Measurements from ENCODE around the gene NEDD4L.

Gene NEDD4L

DNA sequence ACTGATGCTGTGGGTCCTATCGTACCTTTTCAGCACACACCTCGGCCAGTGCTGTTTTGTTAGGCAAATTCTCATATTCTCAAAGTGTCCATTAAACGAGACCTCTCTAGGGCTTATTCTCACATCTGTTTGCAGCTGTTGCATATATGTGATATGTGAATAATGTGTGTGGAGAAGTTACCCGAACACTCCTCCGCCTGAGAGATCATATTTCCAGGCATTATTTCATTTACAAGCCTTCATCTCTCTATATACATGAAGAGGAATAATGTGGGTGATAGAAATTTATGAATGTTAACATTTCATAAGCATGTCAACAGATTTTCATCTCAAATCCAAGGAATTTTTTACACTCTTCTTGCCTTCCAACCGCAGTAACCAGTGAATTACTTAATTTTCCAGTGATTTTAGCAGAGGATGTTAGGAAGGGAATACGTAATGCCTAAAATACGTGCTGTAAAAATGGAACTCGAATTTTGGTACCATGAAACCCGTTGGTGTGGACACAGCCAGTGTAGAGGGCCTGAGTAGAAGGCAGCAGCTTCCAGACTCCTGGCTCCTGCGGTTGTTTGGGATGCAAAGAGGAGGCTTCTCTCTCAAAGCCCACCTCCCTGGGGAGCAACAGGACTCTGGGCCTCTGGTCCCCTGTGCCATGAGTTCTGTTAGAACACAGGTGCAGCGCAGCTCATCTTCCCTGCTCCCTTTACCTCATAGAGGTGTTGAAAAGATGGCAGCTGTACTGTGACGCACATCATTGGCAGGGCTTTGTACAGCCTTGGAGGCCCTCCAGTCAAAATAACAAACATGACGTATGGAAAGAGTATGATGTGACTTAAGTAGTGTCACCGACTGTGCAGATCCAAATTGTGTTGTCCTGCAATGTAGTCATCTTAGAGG lies 280.1 kb downstream of the NEDD4L start:
- no peak for DNase-seq

DNA sequence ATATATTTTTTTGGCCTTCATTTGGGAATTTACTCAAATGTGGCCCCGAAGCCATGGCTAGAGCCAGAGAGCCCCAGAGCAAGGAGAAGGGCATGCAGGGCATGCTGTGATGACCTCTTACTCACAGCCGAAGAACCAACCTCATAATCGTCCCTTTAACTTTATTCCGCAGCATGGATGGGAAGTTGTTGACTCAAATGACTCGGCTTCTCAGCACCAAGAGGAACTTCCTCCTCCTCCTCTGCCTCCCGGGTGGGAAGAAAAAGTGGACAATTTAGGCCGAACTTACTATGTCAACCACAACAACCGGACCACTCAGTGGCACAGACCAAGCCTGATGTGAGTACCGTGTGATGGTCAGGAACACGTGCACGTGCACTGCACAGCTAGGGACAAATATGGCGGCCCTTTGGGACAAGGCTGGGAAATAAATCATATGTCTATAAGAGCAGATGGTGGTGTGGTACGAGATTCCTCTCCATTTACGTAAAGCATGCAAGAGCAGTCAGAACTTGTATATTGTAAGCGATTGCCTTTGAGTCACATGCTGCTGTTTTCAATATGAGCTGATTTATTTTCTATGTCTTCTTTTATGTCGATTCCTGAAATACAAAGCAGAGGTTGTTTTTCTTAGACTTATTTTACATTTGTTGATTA lies 280.9 kb downstream of the NEDD4L start:
- DNase-seq: peak; percentile 35 to 46

DNA sequence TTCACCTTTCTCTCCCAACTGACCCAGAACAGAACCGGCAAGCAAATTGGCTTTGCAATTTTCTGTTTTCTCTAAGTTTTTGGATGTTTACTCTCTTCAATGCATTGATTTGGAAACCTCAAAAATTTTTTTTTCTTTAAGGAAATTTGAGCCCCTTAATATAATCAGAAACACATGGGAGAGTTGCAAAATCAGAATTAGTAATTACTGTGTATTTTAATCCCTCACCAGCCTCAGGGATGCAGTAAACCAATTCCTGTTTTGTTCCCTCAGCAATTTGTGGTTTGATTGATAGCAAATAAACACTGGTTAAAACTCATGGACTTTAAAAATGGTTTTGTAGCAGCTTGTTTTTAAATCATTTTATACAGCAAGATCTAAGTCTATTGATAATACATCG lies 281.5 kb downstream of the NEDD4L start:
- DNase-seq: no peak

DNA sequence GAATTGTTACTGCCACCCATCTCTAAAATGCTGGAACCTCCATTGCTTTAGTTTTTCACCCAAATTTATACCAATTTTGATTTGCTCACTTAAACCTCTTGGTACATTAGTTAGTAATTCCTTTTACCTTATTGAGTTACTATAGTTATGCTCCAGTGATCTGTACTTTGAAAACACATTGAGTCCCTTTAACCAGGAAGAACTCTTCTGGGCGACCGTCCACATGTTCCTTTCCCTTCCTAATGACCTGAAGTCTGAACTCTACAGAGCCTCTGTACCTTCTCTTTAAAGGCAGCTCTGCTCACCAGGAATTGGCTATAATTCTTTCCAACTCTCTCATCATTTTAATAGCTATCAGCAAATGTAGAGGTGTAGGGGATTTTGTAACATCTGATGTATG lies 290.0 kb downstream of the NEDD4L start:
- no peak for DNase-seq

DNA sequence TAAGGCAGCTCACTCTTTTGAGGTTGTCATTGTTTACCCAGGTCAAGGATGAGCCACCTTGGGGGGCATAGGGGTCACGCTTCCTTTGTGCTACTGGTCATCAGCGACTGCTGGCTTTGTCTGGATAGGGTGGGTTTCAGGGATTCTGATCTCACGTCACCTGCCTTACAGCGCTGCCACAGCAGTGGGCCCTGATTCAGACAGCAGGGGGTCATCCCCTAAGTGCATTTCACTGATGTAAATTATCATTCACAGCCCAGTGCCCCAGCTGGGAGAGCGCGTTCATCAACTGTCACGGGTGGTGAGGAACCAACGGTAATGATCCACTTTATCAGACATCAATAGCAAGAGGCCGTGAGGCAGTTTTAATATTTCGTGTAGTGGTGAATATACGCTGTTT lies 291.2 kb downstream of the NEDD4L start:
- DNase-seq: no peak

DNA sequence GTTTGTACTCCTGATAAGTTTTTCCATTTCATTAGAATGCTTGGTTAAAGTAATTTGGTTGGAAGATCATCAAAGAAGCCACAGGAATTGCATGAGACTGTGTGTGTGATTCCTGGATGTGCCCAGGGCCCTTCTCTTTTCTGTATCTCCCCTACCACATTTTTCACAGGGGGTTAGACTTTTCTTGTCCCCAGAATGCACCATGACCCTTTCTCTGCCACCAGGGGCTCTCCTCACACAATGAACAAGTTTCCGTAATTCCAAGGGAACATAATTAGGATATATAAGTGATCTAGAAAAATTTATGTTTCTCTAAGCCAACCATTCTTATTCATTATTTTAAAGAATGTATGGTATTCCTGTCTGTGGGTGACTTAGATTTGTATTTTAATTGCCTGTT lies 291.8 kb downstream of the NEDD4L start:
- no peak for DNase-seq

DNA sequence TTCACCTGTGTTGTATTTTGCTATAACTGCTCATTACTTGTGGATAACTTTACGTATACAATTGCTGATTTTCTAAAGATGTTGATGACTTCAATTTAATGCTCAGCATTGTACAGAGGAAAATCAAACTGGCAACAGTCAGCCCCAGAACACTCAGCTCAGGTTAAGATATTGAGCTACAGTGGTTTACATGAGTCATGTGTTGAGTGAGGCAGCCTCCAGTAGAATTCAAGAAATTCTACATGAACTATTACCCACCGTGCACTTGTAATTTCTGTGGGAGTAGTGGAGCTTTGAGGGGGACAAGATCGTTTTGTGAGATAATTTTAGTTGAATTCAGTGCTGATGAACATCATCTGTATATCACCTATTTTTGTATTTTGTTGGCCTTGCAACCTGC lies 292.6 kb downstream of the NEDD4L start:
- DNase-seq: no peak

DNA sequence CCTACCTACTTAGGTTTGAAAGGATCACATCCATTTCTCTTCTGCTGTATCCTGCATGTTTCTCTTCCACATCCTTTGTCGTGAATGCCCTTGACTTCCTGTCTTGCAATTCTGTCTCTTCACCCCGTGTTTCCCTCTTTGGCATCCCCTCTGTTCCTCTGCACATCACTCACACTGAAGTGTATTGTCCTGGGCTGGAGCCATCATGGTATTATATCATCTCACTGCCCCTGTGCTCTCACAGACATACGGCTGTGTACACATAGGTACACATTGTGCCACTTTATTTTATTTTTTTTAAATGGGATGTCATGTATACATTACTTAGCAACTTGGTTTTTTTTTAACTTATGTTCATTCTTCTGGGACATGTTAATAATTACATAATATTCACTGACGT lies 293.3 kb downstream of the NEDD4L start:
- no peak for DNase-seq

DNA sequence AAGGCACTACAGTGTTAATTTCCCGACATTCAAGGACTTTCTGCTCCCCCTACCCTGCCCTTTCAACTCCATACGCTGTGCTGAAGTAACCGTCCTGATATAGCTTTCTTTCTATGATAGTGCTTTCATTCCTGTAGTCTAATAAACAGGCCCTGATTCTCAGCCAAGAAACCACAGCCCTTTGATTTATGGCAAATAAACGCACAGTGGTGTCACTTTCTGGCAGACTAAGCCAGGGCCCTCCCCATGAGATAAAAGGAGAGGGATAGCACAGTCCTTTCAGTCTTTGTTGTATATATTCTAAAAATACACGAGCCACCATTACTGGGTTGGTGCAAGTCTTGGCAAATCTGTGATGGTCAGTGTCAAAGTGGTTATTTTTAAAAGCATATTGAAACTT lies 293.7 kb downstream of the NEDD4L start:
- no peak for DNase-seq

DNA sequence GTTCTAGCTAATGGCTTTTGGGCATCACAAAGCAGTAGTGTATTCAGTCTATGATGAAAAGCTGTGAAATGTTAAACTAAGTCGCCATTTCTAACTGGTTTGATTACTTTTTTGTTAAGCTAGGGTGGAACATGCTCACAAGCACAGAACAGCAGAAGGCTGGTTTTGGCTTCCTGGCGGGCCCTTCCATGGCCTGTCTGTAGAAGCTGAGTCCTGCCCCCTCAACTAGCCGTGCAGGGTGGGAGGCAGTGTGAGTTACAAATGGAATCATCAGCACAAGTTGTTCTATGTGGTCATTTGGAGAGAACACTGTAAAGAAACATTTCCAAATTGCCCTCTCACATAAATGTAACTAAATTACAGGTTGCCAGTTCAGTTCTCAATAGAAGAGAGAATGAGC lies 294.1 kb downstream of the NEDD4L start:
- no peak for DNase-seq

DNA sequence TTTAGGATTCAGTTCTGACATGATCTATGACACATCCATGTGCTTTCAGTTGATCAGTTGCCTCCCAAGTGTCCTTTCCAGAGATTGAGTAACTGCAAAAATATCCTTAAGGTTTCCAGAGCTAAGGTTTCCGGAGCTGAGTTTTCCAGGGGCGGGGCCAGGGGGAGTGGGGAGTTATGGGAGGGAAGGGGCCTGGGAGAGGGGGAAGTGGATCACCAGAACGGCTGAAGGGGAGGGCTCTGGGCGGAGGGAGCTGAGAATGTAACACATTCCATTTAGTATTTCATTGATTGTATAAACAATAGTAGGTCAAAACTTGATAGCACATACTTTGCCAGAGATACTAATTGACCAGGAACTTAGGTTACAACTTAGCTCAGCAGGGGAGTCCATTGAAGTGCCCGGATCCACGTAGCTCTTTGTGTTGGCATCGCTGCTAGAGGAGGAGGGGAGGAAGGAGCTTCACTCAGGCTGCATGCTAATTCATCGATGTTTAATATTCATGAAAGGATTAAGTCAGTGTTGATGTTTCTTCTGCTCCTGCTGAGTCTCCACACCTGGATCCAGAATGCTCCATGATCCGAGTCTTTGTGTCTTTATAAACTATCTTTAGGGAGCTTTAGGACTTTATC lies 295.1 kb downstream of the NEDD4L start:
- no peak for DNase-seq

DNA sequence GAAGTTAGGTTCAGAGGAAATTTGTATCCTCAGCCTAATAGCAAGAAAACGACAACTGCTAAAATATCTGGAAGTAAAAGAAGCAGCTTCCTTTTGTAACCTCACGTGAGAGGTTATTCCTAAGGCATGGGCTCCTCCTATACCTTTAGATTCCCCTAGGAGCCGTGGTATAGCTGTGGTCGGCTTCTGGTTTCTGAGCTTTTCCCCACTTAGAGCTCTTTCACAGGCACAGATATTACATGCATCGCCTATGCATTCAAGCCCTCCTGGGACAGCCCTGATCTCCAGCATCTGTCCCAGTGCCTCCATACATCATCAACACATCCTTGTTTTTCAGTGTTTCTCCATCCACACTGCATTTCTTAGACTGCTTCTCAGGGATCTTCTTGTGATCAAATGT lies 295.9 kb downstream of the NEDD4L start:
- DNase-seq: no peak

DNA sequence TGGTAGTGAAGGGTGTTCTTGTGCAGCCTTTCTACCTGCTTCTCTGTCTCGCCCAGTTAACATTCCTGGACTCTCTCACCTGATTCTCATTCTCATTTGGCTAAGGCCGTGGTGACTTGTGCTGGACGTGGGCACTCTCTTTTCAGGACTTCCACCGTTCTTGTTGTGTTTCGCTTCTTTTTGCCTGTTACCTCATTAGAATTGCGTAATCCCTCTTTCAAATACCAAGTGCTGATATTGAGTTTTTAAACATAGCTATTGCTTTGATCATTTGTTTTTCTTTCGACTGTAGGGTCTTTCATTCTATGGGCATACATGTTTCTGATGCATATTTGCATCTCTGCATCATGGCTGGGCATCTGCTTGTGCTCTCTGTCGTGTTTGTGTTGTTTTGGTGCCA lies 297.9 kb downstream of the NEDD4L start:
- DNase-seq: no peak

DNA sequence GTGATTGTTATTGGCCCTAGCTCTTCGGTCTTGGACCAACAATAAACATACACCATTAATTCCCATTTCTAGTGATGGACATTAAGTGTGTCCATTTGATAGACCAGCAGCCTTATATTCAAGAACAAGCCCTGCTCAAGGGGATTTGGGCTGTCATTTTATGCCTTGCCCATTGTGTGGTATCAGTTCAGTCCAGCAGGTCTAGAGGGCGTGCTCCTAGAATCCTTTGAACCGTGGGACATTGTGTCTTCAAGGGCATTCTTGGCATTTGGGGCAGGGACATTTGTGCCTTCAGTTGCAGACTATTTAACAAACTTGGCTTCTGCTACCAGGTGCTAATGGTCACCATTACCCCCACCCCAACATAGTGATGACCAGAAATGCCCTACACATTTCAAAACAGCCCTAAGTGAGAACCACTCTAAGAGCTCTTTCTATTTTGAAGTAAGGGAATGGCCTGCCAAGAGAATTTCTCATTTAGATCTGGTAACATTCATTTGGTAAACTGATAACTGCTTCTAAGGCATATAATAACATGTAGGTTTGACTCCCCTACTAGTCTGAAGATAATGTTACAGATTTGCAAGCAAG lies 300.1 kb downstream of the NEDD4L start:
- no peak for DNase-seq

DNA sequence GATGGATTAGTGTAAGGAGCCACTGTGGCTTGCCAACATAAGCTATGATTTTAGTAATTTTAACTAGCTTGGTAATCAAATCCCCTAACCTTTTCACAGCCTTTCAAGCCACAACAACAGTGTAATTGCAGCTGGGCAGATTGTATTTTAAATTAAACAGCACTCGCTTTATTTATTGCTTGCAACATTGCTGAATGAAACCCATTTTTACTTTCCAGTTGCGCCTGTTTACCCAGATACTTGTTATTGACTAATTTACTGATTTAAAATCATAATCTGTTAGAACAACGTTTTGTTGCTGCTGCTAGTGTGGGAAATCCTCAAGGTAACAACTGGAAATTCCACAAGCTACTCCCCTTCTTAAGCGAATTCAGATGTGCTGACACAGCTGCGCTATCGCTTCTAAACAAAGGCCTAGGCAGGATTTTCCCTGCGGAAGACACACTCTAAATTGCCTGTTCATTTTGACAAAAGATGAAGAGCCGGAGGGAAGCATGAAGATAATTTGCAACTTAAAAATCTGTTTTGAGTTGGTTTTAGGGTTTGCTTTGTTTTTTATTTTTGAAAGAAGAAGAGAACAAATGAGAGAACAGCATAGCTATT lies 300.9 kb downstream of the NEDD4L start:
- DNase-seq: no peak

DNA sequence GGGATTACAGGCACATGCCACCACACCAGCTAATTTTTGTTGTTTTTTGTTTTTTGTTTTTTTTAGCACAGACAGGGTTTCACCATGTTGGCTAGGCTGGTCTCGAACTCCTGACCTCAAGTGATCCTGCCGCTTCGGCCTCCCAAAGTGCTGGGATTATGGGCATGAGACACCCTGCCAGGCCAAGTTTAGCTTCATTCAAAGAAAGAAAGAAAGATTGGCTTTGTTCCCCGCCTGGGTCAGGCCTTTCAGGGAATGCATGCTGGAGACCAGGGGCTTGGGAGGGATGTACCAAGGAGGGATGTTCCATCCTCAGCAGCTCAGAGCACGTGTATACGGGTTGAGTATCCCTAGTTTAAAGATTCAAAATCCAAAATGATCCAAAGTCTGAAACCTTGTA lies 301.8 kb downstream of the NEDD4L start:
- no peak for DNase-seq

DNA sequence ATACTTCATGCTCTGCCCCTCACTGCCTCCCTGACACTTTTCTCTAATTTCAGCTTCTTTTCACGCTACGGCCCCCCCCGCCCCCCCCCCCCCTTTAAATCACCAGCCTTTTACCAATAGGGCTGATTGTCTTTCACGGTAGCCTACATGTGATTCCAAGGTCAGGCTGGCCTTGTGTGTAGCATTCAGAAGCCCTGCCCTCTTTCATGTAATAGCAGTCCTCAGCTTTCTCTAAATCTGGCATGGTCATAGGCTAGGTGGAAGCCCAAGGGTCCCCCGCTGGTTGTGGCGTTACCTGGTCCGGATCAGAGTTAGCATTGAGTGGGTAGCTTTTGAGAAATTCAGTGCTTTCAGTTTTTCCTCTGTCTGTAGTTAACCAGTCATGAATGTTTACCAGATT lies 303.1 kb downstream of the NEDD4L start:
- no peak for DNase-seq

DNA sequence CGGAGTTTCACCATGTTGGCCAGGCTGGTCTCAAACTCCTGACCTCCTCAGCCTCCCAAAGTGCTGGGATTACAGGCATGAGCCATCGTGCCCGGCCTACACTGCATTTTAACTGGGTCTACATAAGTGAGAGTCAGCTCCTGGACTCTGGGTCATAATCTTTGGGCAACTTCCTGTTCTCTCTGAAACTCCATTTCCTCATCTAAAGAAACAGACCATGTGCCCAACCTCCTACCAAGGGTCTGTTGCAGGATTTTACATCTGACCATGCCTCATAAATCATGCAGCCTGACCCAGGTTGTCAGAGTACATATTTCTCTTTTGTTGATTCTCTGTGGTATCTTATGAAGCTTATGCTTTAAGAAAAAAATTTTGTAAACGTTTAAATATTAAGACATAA lies 304.5 kb downstream of the NEDD4L start:
- DNase-seq: peak; percentile 77 to 93

DNA sequence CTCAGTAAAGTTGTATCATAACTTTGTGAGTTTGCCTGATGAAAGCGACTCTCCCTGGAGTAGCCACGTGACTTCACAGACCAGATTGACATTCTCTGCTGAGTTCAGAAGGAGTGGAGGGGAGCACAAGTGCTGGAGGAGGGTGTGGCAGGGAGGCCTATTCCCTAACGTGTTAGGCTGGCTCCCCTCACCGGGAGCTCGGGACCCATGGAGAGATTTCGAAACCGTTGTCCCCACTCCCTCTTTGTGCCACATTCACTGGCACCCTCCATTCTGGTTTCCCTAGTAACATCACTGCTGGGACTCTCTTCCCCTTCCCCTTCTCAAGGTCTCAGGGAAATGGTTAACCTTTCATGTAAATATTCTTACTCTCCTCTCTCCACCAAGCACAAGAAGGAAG lies 304.9 kb downstream of the NEDD4L start:
- DNase-seq: no peak

DNA sequence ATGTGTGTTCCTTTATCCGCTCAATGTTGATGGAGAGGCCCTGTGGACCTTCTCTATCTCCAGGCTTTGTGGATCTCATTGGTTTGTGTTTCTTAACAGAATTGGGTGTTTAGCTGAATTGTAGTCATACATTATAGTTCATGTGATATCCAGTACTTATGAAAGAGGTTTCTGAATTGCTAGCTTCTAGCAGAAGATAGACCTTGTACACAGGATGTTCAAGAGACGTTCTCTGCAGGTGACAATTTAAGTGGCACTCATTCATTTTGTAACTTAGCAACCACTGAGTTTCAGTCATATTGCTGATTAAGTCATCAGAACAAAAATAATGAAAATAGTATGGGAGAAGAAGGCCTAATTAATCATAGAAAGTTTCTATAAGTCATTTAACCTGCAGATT lies 305.6 kb downstream of the NEDD4L start:
- no peak for DNase-seq

DNA sequence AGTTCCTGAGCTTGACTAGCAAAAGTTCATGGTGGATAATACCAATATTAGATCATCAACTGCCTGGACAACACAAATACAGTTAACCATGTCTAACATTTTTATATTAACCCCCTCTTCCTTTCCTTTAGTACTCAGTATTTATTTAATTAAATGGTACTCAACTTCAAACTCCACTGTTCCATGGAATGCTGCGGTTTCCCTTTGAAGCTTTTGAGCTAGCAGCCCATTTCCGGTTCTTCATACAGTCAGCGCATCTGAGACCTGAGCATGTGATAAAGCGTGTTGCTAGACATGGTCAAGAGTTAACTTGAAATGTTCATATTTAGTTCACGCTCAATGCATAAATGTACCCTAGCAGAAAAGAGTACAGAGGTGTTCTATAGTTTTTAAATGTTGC lies 306.5 kb downstream of the NEDD4L start:
- no peak for DNase-seq

DNA sequence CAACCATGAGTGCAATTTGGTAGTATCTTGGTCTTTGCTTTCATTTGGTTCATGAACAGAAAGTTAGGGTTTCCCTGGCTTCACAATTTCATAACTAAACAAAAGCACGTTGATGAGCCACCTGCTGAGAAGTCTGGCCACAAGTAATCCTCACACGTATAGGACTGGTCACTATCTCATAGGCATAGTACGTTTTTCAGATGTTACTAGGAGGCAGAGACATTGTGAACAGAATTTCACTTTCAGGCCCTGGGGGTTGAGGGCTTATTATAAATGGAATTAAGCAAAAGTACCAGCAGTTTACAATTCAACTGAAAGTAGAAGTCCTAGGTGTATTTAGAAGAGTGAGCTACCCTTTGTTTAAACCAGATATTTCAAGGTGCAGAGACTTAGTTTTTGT lies 307.8 kb downstream of the NEDD4L start:
- DNase-seq: no peak

DNA sequence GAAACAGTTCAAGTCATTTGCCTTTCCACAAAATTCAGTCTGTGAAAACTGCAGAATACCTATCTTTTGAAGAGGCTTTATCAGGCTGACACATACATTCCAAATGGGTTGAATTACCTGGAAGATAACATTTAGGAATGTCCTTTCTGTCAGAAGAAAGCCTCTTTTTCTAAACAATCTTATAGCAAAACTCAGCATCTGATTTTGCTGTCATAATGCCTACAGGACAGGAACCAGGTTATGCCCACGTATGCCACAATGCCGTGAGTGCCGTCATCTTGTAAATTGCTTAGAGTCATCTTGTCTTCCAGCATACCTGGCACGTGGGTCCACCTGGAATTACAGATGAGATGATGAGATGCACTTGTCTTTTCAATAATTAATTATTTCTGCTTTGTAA lies 309.6 kb downstream of the NEDD4L start:
- no peak for DNase-seq

Data from inflammatory macrophage (primary cell).